PC-9 (cell line): ENCODE measurements around the gene BEX3.

Experiments used
- CTCF ChIP-seq: fragments of 200-600 bp; sonication (generic); conservative IDR thresholded peaks from 2 replicates; pipeline ENCODE4 v1.6.1; 2017; ENCODE audit warnings: mixed run types, antibody characterized with exemption, mild to moderate bottlenecking, moderate library complexity
- EZH2 ChIP-seq: fragments of 200-600 bp; sonication (generic); IDR thresholded peaks from 2 replicates; pipeline ENCODE4 v1.8.0; 2017; ENCODE audit warnings: antibody characterized with exemption, low read depth

DNA sequence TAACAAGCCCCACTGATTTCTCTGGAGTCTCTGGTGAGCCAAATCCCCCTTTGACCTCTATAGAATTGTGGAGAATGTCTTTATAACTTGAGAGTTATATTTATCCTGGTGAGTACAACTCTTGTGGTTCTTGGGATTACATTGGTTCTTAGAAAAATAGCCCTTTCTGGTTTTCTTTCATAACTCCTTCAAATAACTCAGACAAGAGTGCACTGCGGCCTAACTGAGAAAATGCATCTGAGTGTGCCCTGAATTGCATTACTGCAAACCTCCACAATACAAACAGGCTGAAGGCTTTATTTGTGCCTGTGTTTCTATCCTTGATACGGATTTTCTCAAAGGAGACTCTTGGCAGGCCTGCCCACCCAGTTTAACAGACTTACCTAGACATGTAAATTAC lies 2.7 kb downstream of the BEX3 start:
- TF ChIP-seq CTCF (no peak), EZH2 (no peak)
